Measurements from ENCODE around the gene SLC9A3. TPM values are rescaled to one million over a fixed set of nuclear protein-coding genes. Genes with fewer than 3 reads are reported as not detected.

SLC9A3 gene
- total RNA-seq, 1 donor = 1.8 TPM

DNA sequence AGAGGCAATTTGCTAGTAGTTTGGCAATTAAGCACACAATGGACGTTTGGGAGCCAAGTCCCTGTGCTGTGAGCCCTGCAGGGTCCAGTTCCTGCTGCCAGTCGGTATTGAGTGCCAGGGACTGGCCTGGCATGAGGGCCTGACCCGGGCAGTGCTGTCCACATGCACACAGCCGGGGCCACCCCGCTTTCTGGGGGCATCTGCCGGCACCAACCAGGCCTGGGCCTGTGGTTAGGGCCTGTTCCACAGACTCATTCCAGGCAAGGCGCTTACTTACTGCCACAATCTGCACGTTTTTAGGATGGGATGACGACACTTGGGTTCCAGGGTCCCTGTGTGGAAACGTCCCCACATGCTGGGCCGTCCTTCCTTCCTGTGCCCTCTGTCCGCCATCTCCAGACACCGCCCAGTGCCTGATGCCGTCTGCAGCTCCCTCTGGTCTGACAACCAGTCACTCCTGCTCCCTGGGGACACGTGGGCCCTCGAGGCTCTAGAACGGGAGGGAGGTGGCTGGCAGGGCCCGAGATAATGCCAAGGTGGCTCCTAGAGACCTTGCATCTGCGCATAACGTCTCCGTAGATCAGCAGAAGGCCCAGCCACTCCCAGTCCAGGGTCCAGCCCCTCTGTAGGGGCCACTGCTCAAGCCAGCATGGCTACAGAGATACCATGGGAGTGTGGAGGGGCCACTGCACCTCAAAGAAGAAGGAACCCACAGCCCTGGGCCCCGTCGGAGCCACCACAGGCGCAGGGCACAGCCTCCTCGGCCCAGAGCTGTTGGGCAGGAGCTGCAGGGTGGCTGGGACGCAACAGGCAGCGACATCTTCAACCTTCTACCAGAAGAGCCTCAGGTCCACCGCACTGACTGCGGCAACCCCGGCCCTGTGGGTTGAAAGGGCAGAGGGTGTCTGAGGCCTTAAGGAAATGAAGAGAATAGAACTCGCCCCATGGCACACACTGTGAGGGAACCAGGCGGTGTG, 24.7 kb downstream of the SLC9A3 start:
- no peaks in the 10 kb centered on the region for H3K4me1 ChIP-seq (ENCODE audit: insufficient read depth, low read length)
- H3K9me3 ChIP-seq (ENCODE audit: low read depth, low read length) = no peaks in the 10 kb centered on the region
- H3K4me3 ChIP-seq (ENCODE audit: low read length) = no peak overlapping the region
- peaks cover 12% of the 10 kb centered on the region for H3K27me3 ChIP-seq (ENCODE audit: insufficient read depth, low read length)

GRCh38 chr5:497871-498509, 26.3 kb downstream of the SLC9A3 start:
- Histone ChIP-seq H3K4me1 (ENCODE audit: insufficient read depth, low read length) (no peaks in the 10 kb centered on the region), H3K4me3 (ENCODE audit: low read length) (no peak overlapping the region), H3K9me3 (ENCODE audit: low read depth, low read length) (no peaks in the 10 kb centered on the region), H3K27me3 (ENCODE audit: insufficient read depth, low read length) (peaks cover 9% of the 10 kb centered on the region)

- no peak overlapping the region for H3K4me3 ChIP-seq (ENCODE audit: low read length)
- no peaks in the 10 kb centered on the region for H3K9me3 ChIP-seq (ENCODE audit: low read depth, low read length)
- H3K4me1 ChIP-seq (ENCODE audit: insufficient read depth, low read length) = no peaks in the 10 kb centered on the region
- peaks cover 6% of the 10 kb centered on the region for H3K27me3 ChIP-seq (ENCODE audit: insufficient read depth, low read length)
These were observed 27.1 kb downstream of the SLC9A3 start for GRCh38 chr5:497090-497700.

- peaks cover under 1% of the 10 kb centered on the region for H3K27me3 ChIP-seq (ENCODE audit: insufficient read depth, low read length)
- H3K4me1 ChIP-seq (ENCODE audit: insufficient read depth, low read length) = no peaks in the 10 kb centered on the region
- no peak overlapping the region for H3K4me3 ChIP-seq (ENCODE audit: low read length)
- H3K9me3 ChIP-seq (ENCODE audit: low read depth, low read length) = no peaks in the 10 kb centered on the region
These were observed 28.2 kb downstream of the SLC9A3 start for GRCh38 chr5:496028-496427.

DNA sequence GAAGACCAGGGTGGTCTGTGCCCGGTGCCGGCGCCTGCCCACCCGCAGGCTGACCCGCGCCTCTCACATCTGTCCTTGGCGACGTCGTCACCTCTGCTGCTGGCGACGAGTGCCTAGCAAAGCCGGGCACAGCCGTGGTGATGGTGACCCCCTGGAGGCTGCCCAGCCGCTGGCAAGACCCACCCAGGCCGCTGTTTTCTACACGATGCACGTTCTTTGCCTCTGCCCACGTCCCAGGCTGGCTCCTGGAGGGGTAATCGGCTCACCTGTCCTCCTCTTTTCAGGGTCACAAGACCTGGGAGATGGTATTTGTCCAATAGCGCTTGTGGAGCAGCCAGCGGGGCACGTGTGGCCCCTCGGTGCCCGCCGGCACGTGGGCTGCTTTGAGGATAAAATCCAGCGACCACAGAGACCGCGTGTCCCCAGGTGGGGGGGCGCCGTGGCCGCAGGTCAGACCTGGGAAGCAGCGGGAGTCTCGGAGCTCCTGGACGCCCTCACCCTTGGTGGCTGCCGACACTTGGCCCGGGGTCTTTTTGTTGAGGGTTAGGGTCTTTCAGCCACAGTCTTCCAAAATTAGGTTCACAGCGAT, 29.5 kb downstream of the SLC9A3 start:
- no peaks in the 10 kb centered on the region for H3K4me1 ChIP-seq (ENCODE audit: insufficient read depth, low read length)
- H3K9me3 ChIP-seq (ENCODE audit: low read depth, low read length) = no peaks in the 10 kb centered on the region
- no peak overlapping the region for H3K4me3 ChIP-seq (ENCODE audit: low read length)
- no peaks in the 10 kb centered on the region for H3K27me3 ChIP-seq (ENCODE audit: insufficient read depth, low read length)

GRCh38 chr5:493758-494157, 30.5 kb downstream of the SLC9A3 start:
- no peak overlapping the region for H3K4me3 ChIP-seq (ENCODE audit: low read length)
- no peaks in the 10 kb centered on the region for H3K9me3 ChIP-seq (ENCODE audit: low read depth, low read length)
- no peaks in the 10 kb centered on the region for H3K4me1 ChIP-seq (ENCODE audit: insufficient read depth, low read length)
- no peaks in the 10 kb centered on the region for H3K27me3 ChIP-seq (ENCODE audit: insufficient read depth, low read length)

- H3K27me3 ChIP-seq (ENCODE audit: insufficient read depth, low read length) = no peaks in the 10 kb centered on the region
- H3K4me3 ChIP-seq (ENCODE audit: low read length) = no peak overlapping the region
- H3K4me1 ChIP-seq (ENCODE audit: insufficient read depth, low read length) = no peaks in the 10 kb centered on the region
These were observed 31.0 kb downstream of the SLC9A3 start for GRCh38 chr5:493119-493701.

GRCh38 chr5:492314-492893, 31.8 kb downstream of the SLC9A3 start:
- Histone ChIP-seq H3K4me1 (ENCODE audit: insufficient read depth, low read length) (no peaks in the 10 kb centered on the region), H3K27me3 (ENCODE audit: insufficient read depth, low read length) (no peaks in the 10 kb centered on the region), H3K4me3 (ENCODE audit: low read length) (no peak overlapping the region), H3K9me3 (ENCODE audit: low read depth, low read length) (no peaks in the 10 kb centered on the region)

More at GRCh38 chr5:493119-493701, 31.0 kb downstream of the SLC9A3 start:
- no peaks in the 10 kb centered on the region for H3K9me3 ChIP-seq (ENCODE audit: low read depth, low read length)

- Histone ChIP-seq H3K9me3 (ENCODE audit: low read depth, low read length) (no peaks in the 10 kb centered on the region), H3K4me1 (ENCODE audit: insufficient read depth, low read length) (no peaks in the 10 kb centered on the region), H3K4me3 (ENCODE audit: low read length) (no peak overlapping the region), H3K27me3 (ENCODE audit: insufficient read depth, low read length) (no peaks in the 10 kb centered on the region)
These were observed 32.4 kb downstream of the SLC9A3 start for GRCh38 chr5:491856-492155.

DNA sequence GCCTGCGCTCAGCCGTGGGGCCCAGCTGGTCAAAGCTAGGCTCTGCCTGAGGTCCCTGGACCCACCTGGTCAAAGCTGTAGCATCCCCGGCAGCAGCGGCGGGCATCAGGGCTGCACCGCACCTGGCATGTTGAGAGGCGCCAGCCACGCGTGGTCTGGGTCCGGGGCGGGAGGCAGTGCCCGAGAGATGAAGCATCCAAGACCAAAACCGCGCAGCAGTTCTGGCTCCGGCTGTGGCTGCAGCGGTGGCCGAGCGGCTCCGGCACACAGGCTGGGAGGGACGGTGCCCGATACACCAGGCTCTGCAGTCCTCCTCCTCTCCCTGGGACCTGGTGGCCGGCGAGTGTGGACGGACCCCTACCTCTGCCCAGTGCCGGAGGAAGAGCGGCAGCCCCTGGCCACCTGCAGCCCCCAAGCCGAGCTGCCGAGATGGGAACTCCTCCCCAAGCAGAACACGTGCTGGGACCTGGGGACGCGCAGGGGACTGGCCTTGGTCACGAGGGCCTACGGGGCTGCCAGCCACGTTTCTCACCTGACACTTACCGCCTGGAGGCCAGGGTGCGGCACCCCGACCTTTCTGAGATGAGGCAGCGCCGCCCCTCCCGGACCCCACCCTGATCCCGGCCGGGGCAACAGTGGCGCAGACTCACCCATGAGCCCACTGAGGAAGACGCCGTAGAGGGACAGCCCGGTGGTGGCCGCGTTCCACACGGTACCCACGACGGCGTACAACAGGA, 33.0 kb downstream of the SLC9A3 start:
- H3K9me3 ChIP-seq (ENCODE audit: low read depth, low read length) = no peaks in the 10 kb centered on the region
- no peak overlapping the region for H3K4me3 ChIP-seq (ENCODE audit: low read length)
- no peaks in the 10 kb centered on the region for H3K4me1 ChIP-seq (ENCODE audit: insufficient read depth, low read length)
- H3K27me3 ChIP-seq (ENCODE audit: insufficient read depth, low read length) = no peaks in the 10 kb centered on the region

GRCh38 chr5:490116-491106, 33.8 kb downstream of the SLC9A3 start:
- Histone ChIP-seq H3K9me3 (ENCODE audit: low read depth, low read length) (no peaks in the 10 kb centered on the region), H3K4me1 (ENCODE audit: insufficient read depth, low read length) (peaks cover 6% of the 10 kb centered on the region), H3K4me3 (ENCODE audit: low read length) (no peak overlapping the region)

GRCh38 chr5:489689-490080, 34.6 kb downstream of the SLC9A3 start:
- Histone ChIP-seq H3K4me1 (ENCODE audit: insufficient read depth, low read length) (peaks cover 6% of the 10 kb centered on the region), H3K4me3 (ENCODE audit: low read length) (no peak overlapping the region), H3K27me3 (ENCODE audit: insufficient read depth, low read length) (no peaks in the 10 kb centered on the region), H3K9me3 (ENCODE audit: low read depth, low read length) (no peaks in the 10 kb centered on the region)

More at GRCh38 chr5:490116-491106, 33.8 kb downstream of the SLC9A3 start:
- H3K27me3 ChIP-seq (ENCODE audit: insufficient read depth, low read length) = no peaks in the 10 kb centered on the region

Measured in mononuclear cell (primary cell).